HG02981 (cell line): Measurements from ENCODE around the gene RHO.

Experiments used
- ATAC-seq: cut with Tn5 transposase; IDR thresholded peaks from one replicate; pipeline ENCODE4 v1.9.1; 2021; ENCODE audit warnings: mild to moderate bottlenecking, moderate library complexity; ENCODE audit not compliant: unreplicated experiment

The RHO gene

GRCh38 chr3:129518581-129518980 is 9.9 kb upstream of the RHO start:
- ATAC-seq: no peak

- no peak for ATAC-seq
These were observed 9.0 kb upstream of the RHO start for GRCh38 chr3:129519449-129519848.

DNA sequence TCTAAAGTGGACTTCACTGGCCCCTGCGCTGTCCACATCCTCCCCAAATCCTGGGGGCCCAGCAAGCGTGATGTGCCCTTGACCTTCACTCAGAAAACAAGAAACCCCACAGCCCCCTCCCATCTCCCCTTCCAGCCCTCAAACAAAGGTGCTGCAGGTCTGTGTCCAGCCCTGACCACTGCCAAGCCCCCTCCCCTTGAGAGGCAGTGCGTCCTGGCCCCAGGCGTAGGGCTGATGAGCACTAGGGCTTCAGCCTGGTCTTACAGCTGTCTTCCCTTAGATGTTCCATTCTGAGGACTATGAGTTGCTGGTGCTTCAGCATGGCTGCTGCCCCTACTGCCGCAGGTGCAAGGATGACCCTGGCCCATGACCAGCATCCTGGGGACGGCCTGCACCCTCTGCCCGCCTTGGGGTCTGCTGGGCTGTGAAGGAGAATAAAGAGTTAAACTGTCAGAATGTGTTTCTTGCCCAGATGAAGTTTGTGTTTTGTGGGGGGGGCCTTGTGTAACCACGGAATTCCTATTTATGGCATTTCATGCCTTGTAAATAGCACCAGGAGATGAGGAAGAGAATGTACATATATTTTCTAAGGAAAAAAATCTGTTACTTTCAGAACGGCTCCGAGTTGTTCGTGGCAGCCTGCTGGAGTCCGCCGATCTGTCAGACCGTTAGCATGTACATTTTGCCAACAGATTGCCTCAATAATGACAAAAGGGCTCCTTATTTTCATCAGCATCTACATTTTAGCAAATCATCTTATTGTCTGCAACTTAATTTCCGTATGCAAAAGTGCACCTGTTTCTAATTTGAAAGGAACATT is 8.3 kb upstream of the RHO start:
- no peak for ATAC-seq

DNA sequence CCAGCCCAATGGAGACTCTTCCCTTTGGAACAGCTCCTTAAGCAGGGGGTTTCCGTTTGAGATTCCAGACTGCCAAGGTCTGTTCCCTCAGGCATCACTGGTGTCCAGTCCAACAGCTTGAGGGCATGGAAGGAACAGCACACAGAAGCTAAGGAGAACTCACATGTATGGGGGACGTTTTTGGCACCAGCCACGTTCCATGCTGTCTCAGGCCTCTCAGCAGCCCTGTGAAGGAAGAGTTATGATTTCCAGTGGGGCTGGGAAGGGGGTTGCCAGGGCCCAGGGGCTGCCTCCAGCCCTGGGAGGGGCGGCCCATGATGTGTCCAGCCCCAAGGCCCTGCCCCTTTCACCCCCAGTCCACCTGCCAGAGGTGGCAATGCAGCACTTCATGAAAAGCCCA is 7.5 kb upstream of the RHO start:
- ATAC-seq: no peak

GRCh38 chr3:129521611-129522010 is 6.8 kb upstream of the RHO start:
- ATAC-seq: no peak

DNA sequence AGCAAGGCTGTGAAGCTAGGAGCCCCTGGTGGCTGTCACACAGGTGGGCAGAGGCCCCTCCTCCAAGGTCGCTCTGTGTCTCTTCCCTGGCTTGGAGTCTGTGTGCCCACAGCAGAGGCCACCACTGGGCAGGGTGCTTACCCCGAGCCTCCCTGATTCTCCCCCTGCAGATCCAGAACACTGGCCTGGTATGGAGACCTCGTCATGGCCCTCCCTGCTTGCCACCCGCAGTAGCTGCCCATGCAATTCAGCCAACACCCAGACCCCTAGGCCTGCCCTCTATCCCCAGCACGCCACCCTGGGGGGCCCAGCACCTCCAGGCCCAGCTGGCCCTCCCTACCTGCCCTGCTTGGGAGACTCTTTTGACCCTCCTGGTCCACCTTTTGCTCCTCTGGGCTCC is 5.5 kb upstream of the RHO start:
- ATAC-seq: no peak

DNA sequence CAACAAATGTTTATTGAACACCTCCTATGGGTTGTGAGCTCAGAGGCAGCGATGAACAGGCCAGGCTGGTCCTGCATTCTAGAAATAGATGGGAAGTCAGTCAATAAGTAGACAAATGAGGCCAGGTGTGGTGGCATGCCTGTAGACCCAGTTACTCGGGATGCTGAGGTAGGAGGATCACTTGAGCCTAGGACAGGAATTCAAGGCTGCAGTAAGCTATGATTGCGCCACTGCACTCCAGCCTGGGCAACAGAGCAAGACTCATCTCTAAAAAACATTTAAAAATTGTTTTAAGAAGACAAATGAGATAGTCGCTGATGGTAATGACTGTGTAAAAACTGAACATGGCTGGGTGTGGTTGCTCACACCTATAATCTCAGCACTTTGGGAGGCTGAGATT is 4.4 kb upstream of the RHO start:
- no peak for ATAC-seq

DNA sequence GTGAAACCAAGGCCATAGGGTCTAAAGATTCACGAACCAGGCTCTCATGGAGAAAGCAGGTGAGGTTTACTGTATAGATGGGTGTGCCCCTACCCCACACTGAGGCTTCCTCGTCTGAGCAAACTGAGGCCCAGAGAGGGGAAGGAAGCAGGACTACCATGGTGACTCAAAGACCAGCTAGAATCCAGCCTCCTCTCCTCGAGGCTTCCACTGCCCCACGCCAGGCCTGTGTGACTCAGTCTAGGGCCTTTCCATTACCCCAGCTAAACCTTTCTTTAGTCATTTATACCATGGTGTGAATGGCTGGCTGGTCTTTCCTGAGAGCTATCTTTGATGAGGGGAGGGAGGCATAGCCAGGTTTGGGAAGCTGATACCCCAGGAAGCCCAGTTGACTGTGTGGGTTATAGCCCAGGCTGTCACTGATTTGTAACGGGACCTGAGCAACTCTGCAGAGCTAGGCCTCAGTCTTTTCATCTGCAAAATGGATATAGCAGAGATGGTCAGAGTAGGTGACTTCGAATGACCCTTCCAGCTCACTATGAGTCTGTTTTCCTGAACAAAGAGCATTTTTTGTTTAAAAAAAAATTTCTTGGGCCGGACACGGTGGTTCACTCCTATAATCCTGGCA is 3.0 kb upstream of the RHO start:
- ATAC-seq: no peak

DNA sequence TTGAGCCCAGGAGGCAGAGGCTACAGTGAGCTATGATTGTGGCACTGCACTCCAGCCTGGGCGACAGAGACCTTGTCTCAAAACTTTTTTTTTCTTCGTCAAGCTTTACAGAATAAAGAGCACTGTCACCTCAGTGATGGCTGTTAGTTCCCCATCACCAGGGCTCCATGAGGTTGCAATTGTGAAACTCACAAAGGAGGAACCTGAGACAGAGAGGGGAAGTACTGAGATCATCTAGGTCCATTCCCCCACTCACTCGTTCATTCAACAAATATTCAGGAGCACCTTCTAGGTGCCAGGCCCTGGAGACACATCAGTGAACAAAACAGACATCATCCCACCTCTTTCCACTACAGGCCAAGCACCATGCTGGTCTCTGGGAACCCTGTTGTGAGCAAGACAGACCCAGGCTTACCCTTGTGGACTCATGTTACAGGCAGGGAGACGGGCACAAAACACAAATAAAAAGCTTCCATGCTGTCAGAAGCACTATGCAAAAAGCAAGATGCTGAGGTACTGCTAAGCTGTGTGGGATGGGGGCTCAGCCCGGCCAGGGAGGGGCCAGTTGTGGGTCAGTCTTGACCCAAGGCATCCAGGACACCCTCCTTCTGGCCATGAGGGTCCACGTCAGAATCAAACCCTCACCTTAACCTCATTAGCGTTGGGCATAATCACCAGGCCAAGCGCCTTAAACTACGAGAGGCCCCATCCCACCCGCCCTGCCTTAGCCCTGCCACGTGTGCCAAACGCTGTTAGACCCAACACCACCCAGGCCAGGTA is 2.1 kb upstream of the RHO start:
- ATAC-seq: peak; percentile 85

DNA sequence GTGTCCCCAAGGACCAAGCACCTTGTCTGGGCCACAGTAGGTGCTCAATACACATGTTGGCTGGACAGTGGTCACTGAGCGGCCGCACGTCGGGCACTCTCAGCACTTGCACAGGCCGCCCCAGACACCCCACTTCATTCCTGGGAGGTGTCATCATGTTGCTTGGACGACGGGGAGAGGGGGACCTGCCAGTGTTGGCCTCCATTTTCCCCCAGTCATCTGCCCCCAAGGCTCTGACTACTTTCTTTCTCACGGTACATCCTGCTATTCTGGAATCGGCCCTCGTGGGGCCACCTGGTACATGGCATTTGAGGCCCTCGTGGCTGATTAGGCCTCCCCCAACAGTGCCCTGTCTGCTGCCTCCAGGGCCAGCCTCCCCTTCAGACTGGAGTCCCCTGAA is 1.2 kb upstream of the RHO start:
- ATAC-seq: no peak

GRCh38 chr3:129529436-129530210 is 1.2 kb downstream of the RHO start:
- no peak for ATAC-seq

GRCh38 chr3:129530251-129530791 is 1.9 kb downstream of the RHO start:
- ATAC-seq: no peak

DNA sequence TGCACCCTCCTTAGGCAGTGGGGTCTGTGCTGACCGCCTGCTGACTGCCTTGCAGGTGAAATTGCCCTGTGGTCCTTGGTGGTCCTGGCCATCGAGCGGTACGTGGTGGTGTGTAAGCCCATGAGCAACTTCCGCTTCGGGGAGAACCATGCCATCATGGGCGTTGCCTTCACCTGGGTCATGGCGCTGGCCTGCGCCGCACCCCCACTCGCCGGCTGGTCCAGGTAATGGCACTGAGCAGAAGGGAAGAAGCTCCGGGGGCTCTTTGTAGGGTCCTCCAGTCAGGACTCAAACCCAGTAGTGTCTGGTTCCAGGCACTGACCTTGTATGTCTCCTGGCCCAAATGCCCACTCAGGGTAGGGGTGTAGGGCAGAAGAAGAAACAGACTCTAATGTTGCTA is 2.4 kb downstream of the RHO start:
- no peak for ATAC-seq

DNA sequence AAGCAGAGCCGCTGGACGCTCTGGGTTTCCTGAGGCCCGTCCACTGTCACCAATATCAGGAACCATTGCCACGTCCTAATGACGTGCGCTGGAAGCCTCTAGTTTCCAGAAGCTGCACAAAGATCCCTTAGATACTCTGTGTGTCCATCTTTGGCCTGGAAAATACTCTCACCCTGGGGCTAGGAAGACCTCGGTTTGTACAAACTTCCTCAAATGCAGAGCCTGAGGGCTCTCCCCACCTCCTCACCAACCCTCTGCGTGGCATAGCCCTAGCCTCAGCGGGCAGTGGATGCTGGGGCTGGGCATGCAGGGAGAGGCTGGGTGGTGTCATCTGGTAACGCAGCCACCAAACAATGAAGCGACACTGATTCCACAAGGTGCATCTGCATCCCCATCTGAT is 3.3 kb downstream of the RHO start:
- no peak for ATAC-seq

DNA sequence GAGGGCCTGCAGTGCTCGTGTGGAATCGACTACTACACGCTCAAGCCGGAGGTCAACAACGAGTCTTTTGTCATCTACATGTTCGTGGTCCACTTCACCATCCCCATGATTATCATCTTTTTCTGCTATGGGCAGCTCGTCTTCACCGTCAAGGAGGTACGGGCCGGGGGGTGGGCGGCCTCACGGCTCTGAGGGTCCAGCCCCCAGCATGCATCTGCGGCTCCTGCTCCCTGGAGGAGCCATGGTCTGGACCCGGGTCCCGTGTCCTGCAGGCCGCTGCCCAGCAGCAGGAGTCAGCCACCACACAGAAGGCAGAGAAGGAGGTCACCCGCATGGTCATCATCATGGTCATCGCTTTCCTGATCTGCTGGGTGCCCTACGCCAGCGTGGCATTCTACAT is 3.8 kb downstream of the RHO start:
- no peak for ATAC-seq

- no peak for ATAC-seq
These were observed 5.0 kb downstream of the RHO start for GRCh38 chr3:129533406-129533805.

GRCh38 chr3:129534428-129535027 is 6.1 kb downstream of the RHO start:
- no peak for ATAC-seq

DNA sequence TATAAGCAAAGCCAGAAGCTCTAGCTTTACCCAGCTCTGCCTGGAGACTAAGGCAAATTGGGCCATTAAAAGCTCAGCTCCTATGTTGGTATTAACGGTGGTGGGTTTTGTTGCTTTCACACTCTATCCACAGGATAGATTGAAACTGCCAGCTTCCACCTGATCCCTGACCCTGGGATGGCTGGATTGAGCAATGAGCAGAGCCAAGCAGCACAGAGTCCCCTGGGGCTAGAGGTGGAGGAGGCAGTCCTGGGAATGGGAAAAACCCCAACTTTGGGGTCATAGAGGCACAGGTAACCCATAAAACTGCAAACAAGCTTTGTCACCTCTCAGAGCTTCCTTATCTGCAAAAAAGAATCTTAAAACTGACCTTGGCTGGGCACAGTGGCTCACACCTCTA is 6.6 kb downstream of the RHO start:
- no peak for ATAC-seq

GRCh38 chr3:129536374-129536667 is 7.9 kb downstream of the RHO start:
- ATAC-seq: no peak

DNA sequence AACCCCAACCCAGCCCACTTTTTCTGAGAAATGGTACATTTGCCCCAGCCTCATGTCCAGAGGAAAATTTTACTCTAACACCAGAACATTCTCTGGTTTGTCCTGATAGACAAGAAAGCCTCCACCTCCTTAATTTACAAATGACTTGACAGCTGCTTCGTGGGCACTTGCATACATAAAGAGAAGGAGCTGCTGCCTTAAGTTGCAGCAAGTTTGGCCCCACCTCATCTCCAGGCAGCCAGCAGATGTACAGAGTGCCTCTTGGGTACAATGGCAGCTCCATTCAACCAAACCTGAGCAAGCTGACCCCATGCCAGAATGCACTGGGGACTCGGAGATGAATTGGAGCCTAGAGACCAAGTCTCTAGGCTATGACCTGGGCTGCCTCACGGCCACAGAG is 8.4 kb downstream of the RHO start:
- ATAC-seq: no peak

DNA sequence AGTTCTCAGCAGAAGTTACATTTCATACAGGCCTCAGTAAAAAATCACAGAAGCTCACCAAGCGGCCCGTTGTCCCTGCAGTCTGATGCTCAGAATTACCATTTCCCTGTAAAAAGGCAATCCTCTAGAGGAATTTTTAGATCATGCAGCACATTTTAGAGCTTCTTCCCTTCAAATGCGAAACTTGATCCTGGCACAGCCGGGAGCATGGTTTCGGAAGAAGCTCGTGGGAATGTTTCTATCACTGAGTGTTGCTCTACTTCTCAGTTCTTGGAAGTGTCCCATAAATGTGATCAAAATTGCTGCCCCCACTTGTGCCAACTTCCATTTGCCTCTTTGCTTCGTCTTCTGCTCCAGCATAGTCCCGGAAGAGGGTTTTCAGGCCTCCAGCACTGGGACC is 10.8 kb downstream of the RHO start:
- no peak for ATAC-seq
